ENCODE results near the gene PSMG2.

DNA sequence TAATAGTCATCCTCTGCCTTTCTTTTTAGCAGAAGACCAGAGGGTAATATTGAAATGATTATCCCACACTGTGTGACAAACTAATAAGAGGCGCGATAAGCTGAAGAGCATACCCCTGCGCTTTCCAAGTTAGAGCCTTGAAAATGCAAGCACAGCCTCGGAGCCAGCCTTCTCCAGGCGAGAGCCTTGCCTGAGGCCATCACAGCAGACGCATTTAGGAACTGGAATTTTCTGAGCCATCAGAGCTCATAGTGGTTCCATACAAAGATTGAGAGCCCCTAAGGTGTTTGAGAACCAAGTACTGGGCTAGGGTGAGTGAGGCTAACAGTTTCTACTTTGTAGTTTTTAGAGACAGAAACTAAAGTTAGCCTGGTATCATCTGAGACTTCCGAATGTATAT is 19.9 kb downstream of the PSMG2 start:
- TF ChIP-seq, protein P1, sequence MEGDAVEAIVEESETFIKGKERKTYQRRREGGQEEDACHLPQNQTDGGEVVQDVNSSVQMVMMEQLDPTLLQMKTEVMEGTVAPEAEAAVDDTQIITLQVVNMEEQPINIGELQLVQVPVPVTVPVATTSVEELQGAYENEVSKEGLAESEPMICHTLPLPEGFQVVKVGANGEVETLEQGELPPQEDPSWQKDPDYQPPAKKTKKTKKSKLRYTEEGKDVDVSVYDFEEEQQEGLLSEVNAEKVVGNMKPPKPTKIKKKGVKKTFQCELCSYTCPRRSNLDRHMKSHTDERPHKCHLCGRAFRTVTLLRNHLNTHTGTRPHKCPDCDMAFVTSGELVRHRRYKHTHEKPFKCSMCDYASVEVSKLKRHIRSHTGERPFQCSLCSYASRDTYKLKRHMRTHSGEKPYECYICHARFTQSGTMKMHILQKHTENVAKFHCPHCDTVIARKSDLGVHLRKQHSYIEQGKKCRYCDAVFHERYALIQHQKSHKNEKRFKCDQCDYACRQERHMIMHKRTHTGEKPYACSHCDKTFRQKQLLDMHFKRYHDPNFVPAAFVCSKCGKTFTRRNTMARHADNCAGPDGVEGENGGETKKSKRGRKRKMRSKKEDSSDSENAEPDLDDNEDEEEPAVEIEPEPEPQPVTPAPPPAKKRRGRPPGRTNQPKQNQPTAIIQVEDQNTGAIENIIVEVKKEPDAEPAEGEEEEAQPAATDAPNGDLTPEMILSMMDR (IDR thresholded peaks at IDR 0.05; ENCODE audit: borderline replicate concordance, extremely low read depth, low read length, poor library complexity, severe bottlenecking): no peak
- TF ChIP-seq EZH2 (IDR thresholded peaks at IDR 0.05; ENCODE audit: borderline replicate concordance, low read depth, low read length, severe bottlenecking): no peak

Data from DND-41 (cell line).